ENCODE measurements around the gene PLXNA1. TPM values are rescaled to one million over a fixed set of nuclear protein-coding genes. Genes with fewer than 3 reads are reported as not detected.

PLXNA1 gene
- total RNA-seq, 1 donor from 2014 or later, result 26.4 TPM

- no peak overlapping the region for H3K27ac ChIP-seq (replicated peaks)
- DNase-seq, result no peak
- intact Hi-C loops (cut with micrococcal nuclease), result loop anchor here (10.0 kb wide), 1 partner anchor 206 kb away; no protein-coding TSS in a partner anchor
- peaks cover 19% of the 10 kb centered on the region for H3K9me3 ChIP-seq (replicated peaks)
- H3K27me3 ChIP-seq (ENCODE audit: low read depth), result peaks cover 28% of the 10 kb centered on the region
- H3K4me3 ChIP-seq, result no peak overlapping the region
- H3K36me3 ChIP-seq, result no peaks in the 10 kb centered on the region
- TF ChIP-seq CTCF (IDR thresholded peaks at IDR 0.05; ENCODE audit: borderline replicate concordance), result no peak
- no peaks in the 10 kb centered on the region for H3K4me1 ChIP-seq
Observed at GRCh38 chr3:126970921-126971320, 12.0 kb upstream of the PLXNA1 start.

DNA sequence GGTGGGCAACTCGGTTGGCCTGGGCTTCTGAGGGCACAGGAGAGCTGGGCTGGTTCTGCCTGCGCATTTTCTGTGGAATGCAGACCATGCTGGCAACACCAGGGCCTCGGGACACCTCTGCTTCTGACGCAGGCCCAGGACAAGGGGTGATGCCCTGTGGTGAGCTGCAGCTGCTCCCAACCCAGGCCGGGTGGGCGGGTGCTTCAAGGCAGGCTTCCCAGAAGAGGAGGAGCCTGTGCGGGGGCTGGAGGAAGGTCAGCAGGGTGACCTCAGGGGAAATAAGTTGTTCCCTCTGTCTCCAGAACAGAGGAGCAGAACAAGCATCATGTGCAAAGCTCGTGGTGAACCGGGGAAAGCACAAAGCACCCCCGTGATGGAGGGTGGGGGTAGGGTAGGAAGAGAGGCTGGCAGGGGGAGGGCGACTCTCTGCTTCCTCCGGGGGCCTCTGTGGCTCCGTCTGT, 11.0 kb upstream of the PLXNA1 start:
- H3K4me1 ChIP-seq, result no peaks in the 10 kb centered on the region
- no peak overlapping the region for H3K4me3 ChIP-seq
- intact Hi-C loops (cut with micrococcal nuclease), result loop anchor here (10.0 kb wide), 1 partner anchor 207 kb away; no protein-coding TSS in a partner anchor
- peak overlapping the region; percentile 19 for H3K27ac ChIP-seq (replicated peaks)
- peak; percentile 67 for DNase-seq
- peaks cover 19% of the 10 kb centered on the region for H3K9me3 ChIP-seq (replicated peaks)
- TF ChIP-seq CTCF (IDR thresholded peaks at IDR 0.05; ENCODE audit: borderline replicate concordance), result no peak
- no peaks in the 10 kb centered on the region for H3K36me3 ChIP-seq
- H3K27me3 ChIP-seq (ENCODE audit: low read depth), result peaks cover 28% of the 10 kb centered on the region

GRCh38 chr3:126972866-126973265, 10.0 kb upstream of the PLXNA1 start:
- H3K9me3 ChIP-seq (replicated peaks), result peaks cover 19% of the 10 kb centered on the region
- H3K27ac ChIP-seq (replicated peaks), result no peak overlapping the region
- no peak for DNase-seq
- TF ChIP-seq CTCF (IDR thresholded peaks at IDR 0.05; ENCODE audit: borderline replicate concordance), result no peak
- no peaks in the 10 kb centered on the region for H3K4me1 ChIP-seq
- intact Hi-C loops (cut with micrococcal nuclease), result loop anchor here (10.0 kb wide), 1 partner anchor 208 kb away; no protein-coding TSS in a partner anchor
- H3K27me3 ChIP-seq (ENCODE audit: low read depth), result peaks cover 28% of the 10 kb centered on the region
- no peaks in the 10 kb centered on the region for H3K36me3 ChIP-seq
- H3K4me3 ChIP-seq, result no peak overlapping the region

- Histone ChIP-seq H3K36me3 (no peaks in the 10 kb centered on the region), H3K4me3 (no peak overlapping the region), H3K4me1 (no peaks in the 10 kb centered on the region), H3K9me3 (replicated peaks) (peaks cover 19% of the 10 kb centered on the region), H3K27me3 (ENCODE audit: low read depth) (peaks cover 28% of the 10 kb centered on the region), H3K27ac (replicated peaks) (no peak overlapping the region)
- TF ChIP-seq CTCF (IDR thresholded peaks at IDR 0.05; ENCODE audit: borderline replicate concordance), result no peak
- no peak for DNase-seq
- intact Hi-C loops (cut with micrococcal nuclease), result loop anchor here (10.0 kb wide), 1 partner anchor 209 kb away; no protein-coding TSS in a partner anchor
Observed at GRCh38 chr3:126973814-126974213, 9.1 kb upstream of the PLXNA1 start.

DNA sequence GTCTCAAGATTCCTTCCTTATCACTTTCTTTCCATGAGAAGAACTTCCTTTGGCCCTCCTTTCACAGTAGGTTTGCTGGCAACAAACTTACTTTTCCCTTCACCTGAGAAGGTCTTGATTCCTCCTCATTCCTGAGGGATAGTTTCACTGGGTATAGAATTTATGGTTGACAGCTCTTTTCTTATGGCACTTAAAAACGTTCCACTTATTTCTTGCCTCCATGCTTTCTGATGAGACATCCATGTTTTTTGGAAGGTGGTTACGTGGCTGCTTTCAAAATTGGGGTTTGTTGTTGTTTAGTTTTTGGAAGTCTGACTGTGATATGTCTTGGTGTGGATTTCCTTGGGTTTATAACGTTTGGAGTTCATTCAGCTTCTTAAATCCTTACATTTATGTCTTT, 8.2 kb upstream of the PLXNA1 start:
- Histone ChIP-seq H3K27ac (replicated peaks) (no peak overlapping the region), H3K36me3 (no peaks in the 10 kb centered on the region), H3K4me1 (no peaks in the 10 kb centered on the region), H3K27me3 (ENCODE audit: low read depth) (peaks cover 28% of the 10 kb centered on the region), H3K4me3 (no peak overlapping the region), H3K9me3 (replicated peaks) (peaks cover 19% of the 10 kb centered on the region)
- no peak for TF ChIP-seq CTCF (IDR thresholded peaks at IDR 0.05; ENCODE audit: borderline replicate concordance)
- intact Hi-C loops (cut with micrococcal nuclease), result loop anchor here (10.0 kb wide), 1 partner anchor 210 kb away; no protein-coding TSS in a partner anchor
- DNase-seq, result no peak
